ENCODE results near the gene LCP1. TPM values are rescaled to one million over a fixed set of nuclear protein-coding genes. Genes with fewer than 3 reads are reported as not detected.

The LCP1 gene
- total RNA-seq, 1 donor from 2014 or later = 0.40 TPM

DNA sequence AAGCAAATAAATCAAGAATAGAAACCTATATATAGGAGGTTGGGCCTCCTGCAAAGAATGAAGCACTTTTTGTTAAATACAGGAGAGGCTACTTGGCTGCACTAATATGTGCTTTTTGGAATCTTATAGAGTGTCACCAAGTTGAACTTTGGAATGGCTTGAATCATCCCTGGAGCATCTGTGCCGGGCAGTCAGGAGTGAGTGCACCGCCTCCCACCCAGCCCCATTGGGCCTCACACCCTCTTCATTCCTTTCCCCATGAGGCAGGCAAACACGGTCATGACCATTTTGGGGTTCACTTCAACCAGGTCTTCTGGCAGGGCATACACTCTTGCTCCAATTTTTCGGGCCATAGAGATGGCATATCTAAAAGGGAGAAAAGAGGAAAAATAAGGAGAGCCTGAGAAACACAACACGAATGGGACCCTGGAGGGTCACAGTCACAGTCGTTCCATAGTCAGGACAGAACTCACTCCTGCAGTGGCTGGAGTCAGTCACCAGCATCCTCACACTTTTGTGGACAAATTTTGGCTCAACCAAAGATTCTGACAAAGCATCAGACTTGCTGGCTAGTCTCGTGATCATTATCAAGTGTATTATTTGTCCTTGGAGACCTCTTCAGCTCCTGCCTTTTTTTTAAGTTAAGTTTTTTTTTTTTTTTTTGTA, 54.5 kb downstream of the LCP1 start:
- no peak for DNase-seq (ENCODE audit: low read depth)

DNA sequence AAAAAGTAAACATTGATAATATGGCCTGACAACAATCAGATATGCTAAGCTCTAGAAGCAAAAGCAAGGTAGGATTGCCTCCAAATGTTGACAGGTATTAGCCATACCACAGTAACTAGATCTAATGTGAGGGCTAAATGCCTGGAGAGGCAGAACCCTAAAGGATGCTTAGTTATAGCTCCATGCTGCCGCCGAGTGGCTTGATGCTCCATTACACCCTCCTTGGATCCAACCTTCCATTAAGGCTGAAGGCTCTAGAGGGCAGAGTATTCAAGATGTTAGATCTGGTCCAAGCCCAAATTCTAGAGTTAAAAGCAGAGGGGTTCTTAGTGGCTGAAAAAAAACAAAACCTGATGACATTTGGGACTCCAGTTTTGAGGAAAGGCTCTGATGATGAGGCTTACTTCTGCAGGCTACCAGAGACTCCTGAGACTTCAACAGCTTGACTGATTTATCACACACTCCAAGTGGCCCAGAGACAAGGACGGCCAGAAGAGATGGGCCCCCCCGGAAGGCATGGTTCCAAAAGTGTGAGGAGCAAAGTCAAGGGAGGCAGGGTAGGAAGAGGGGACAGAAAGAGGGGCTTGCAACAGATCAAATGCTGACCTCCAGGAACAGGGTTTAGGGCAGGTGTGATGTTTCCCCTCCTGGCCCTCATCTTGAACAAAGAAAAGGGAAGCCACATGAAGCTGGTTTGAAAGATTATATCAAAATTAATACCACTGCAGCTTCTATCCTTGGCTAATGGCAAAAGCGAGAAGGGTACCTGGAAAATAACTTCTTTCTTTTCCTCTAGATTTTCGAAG, 55.2 kb downstream of the LCP1 start:
- DNase-seq (ENCODE audit: low read depth) = peak; percentile 71

DNA sequence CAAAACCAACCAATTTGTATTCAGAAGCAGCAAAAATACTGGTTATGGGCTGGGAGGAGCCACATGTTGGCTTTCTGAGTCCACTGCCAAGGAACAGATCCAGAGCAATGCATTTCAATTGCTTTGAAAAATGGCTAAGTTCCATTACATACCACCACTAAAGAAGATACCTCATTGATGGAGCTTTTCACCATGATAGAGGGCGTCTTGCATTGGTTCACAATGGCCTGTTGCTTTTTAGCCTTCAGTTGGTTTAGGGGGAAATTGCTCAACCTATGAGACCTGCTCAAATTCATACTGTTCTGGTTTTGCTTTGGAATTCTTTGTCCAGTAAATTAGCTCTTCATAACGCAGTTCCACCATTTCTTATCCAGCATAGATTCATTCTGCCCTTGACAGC, 55.9 kb downstream of the LCP1 start:
- no peak for DNase-seq (ENCODE audit: low read depth)

DNA sequence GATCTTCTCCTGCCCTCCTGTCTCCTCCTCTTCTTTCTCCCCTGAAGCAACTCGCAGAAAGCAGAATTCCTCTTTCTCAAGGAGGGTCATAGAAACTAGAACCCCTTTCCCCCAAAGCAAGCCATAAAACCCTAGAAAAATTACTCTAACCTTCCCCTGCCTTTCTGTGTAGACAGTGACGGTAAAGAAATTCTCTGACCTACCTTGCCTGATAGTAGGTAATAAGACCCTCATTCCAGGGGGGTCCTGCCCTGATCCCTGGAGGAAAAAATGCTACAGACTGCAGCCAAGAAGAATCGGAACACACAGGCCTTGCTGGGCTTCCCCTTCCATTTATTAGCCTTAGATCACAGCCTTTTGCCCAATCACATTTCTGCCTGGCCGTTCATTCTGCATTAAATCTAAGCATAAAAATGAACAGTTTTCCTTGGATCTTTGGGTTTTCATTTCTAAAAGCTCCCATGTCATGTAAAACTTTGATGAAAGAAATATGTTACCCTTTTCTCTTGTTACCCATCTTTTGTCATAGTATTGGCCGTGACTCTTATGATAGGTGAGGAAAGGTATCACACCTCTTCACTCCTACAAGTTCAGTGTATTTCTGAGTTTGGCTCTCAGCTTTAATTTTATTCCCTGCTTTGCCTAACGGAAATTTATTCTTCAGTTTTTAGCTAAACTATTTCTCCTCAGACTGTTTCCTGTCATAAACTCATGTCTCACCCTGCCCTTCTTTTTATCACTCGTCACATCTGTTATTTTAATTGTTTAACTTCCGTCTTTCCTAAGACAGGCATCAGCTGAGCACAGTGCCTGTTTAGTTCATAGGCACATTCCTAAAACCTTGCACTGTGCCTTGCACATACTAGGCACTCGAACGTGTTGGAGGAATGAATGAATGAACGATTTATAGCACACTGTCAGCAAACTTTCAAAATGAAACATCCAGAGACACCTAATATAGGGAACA, 56.7 kb downstream of the LCP1 start:
- no peak for DNase-seq (ENCODE audit: low read depth)

DNA sequence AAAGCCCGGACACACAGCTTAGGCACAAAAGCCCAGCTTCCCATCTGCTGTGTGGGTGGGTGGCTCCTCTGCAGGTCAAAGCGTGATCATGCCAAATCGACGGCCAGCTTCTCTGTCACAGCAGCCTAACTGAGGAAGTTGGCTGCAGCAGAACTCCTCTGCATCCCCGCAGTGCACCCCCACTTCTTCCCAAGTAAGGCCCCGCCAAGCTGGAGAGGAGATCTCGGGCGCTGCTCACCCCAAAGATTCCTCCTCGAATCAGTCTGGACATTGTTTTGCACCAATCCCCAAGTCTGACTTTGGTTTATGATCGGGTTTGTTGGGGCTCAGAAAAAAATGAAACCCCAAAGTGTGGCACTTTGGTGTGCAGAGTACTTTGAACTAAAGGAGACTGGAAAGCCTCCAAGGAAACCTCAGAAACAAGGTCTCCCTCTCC, 57.4 kb downstream of the LCP1 start:
- no peak for DNase-seq (ENCODE audit: low read depth)

DNA sequence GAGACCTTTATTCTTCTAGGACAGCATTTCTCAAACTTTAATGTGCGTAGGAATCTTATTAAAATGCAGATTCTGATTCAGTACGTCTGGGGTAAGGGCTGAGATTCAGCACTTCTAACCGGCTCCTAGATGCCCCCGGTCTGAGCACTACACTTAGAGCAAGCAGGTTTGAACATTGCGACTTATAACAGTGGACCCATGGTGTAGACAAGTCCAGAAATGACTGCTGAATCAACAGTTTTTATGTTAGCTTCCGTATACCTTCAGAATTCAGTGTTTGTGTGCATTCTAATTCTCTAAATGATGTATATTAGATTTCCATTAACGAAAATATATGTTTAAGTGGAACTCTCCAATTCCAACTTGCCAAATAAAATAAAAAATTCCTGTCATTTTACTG, 59.7 kb downstream of the LCP1 start:
- DNase-seq (ENCODE audit: low read depth) = no peak

DNA sequence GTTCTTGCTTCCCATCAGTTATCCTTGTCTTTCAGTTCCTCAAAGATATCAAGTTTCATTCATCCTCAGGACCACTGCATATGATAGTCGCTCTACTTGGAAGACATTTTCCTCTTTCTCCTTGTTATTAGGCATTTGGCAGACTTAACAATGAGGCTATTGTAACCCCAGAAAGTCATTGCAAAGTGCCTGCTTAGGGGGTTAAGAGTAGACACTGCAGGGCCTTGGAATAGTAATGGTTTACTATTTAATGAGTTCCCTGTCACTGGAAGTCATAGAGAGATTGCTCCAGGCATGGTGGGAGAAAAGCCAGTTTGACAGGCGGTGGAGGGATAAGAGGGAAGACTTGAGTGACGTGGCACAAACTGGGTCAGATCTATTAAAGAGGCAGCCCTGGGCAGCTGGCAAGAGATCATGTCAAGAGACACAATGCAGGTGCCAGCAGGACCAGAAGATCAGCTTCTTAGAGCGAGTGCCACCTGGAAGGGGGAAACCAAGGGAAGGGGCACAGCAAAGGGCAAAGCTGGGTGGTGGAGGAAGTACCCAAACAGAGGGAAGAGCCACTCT, 60.3 kb downstream of the LCP1 start:
- peak; percentile 45 for DNase-seq (ENCODE audit: low read depth)

DNA sequence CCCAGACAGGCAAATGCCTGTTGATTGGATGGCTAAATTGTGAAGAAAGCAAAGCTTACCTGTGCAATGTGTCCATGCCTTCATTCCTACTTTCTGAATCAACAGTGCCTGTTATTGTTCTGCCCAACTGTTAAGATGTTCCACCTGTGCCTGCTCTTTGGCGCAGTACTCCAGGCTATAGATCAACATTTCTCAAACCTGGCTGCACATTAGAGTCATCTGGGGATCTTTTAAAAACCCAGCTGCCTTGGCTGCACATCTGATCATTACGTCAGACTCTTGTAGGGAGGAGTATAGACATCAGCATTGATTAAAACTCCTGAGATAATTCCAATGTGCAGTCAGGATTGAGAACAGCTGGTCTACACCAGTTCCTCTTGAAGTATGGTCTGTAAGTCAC, 60.9 kb downstream of the LCP1 start:
- DNase-seq (ENCODE audit: low read depth) = no peak

DNA sequence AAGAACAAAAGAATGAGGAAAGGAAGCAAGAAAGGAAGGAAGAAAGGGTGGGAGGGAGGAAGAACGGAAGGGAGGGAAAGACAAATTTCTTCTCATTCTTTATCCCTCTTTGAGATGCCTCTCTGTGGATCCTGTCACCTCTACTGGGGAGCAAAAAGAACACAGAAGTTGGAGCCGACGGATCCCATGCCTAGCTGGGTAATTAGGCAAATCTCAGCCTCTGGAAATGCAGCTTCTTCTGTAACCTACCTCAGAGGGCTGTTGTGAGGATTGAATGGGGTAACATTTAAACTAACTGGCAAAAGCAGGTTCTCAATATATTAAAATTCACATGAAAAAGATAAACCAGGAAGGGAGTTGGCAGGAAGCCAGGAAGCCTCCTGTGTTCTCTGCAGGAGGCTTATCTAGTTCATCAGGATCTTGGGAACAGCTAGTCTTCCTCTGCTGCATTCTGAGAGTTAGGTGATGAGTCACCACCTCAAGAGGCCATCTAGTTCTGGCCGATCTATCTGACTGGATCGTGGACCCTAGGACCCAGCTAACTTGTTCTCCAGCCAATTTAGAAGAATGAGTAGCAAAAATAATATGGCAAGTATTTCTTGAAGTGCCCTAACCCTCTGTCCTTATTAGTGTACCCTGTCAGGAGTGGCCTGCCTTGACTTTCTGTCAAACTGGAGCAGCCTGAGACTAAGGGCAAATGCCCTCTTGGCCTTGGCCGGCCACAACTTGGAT, 61.9 kb downstream of the LCP1 start:
- DNase-seq (ENCODE audit: low read depth) = peak; percentile 80

DNA sequence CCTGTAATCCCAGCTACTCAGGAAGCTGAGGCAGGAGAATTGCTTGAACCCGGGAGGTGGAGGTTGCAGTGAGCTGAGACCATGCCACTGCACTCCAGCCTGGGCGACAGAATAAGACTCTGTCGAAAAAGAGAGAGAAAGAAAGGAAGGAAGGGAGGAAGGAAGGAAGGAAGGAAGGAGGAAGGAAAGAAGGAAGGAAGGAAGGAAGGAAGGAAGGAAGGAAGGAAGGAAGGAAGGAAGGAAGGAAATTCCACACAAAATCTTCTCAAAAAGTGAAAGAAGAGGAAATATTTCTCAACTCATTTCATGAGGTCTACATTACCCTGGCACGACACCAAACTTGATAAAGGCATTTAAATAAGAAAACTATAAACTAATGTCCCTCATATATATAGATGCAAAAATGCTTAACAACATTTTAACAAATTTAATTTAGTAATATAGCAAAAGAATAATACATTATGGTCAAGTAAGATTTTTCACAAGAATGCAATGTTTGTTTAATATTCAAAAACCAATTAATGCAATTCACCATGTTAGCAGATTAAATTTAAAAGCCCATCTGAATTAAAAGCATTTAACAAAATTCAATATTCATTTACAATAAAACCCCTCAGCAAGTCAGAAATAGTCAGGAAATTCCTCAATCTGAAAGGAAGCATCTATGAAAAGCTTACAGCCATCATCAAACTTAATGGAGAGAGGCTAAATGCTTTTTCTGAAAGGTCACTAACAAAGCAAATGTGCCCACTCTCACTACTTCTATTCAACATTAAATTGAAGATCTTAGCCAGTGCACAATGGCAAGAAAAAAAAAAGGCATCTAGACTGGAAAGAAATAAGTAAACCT, 65.1 kb downstream of the LCP1 start:
- DNase-seq (ENCODE audit: low read depth) = no peak

DNA sequence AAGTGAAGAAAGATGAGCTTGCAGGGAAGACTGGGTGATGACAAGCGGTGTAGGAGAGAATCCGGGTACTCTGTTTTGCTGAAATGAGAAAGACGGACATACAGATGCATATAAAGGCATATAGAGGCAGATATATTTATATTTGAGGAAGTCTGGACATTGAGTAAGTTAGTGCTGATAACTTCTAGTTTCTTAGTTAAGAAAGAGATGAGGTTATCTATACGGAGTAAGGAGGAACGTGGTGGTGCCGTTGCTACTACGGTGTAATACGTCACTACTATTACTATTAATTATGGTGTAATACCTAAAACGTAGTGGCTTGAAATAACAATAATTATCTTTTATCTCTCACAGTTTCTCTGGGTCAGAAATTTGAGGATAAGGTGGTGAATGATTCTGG, 67.4 kb downstream of the LCP1 start:
- no peak for DNase-seq (ENCODE audit: low read depth)

DNA sequence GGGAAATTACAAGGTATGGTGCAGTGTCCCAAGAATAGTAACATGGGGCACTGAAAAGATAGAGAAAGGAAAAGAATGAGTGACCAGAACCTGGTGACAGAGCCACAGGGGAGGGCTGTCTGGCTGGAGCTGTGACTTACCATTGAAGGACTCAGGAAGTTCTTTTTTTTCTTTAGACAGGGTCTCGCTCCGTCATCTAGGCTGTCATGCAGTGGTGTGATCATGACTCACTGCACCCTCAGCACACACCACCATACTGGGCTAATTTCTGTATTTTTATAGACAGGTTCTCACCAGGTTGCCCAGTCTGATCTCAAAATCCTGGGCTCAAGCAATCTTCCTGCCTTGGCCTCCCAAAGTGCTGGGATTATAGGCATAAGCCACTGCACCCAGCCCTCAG, 68.4 kb downstream of the LCP1 start:
- peak; percentile 72 for DNase-seq (ENCODE audit: low read depth)

DNA sequence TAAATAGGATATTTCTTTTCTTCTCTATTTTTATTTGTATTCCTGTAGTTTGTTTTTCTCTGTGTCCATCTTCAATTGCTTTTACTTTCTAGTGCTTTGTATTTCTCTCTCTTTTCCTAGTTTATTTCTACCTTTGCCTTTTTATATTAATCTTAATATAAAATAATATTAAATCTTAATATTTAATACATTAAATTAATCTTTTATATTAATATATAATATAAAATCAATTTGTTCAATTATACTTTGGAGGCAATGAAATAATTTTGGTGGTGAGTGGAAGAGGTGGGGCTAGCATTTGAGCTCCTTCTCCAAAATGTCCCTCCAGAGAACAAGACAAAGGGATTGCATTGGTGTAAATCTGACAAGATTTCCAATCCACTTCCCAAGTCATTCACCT, 70.8 kb downstream of the LCP1 start:
- no peak for DNase-seq (ENCODE audit: low read depth)

DNA sequence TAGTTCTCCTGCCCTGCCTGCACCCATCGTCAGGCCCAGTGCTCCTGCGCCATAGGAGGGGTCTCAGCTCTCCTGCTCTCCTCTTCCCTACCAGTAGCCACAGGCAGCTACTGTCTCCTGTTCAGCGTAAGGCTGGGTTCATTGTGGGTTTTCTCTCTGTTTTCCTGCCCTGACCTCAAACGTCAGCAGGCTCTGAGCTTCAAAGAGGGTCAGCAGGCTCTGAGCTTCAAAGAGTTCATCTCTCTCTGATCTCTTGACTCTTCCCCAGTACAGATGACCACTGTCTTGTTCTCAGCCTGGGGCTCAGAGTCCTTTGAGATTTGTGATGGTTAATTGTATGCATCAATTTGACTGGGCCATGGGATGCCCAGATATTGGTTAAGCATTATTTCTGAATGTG, 72.5 kb downstream of the LCP1 start:
- no peak for DNase-seq (ENCODE audit: low read depth)

DNA sequence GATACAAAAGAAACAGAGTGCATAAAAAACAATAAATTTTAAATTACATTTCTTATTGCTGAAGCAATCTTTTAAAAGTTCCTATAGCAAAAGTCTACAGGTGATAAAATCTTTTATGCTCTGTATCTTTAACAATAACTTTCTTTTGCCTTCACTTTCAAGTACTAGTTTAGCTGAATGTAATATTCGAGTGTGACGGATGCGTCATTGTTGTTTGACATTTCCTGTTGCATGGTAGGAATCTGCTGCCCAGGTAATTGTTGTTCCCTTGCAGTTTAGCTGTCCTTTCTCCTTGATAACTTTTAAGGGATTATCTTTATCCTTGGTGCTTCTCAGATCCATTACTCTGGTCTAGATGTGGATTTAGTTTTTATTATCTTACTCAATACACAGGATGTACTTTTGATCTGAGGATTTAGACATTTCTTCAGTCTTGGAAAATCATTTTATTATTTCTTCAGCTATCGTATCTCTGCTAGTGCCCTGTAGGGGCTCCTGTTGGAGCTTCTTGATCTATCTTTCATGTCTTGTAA, 75.1 kb downstream of the LCP1 start:
- DNase-seq (ENCODE audit: low read depth) = no peak

DNA sequence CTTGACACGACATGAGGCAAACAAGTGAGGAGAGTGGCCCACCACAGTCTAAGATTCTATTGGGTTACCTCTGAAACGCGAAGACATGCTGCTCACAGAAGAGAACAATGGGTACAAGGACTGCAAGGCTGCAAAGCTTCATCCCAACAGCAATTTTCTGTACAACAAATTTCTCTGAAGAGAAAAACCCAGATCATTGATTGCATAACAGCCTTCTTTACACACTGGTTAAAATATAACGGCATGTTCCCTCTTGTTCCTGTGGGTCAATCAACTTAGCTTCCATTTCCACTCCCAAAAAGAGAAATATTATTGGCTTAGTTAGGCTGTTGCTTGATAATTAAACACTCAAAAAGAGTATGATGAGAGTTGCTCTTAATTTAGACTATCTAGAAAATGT, 77.1 kb downstream of the LCP1 start, which contains the start of gene CPB2:
Gene CPB2, minus strand, starts transcription at position 166 of the 400 bp plus-strand sequence. Its CDS starts 24 bp downstream, at position 142.
- DNase-seq (ENCODE audit: low read depth) = peak; percentile 22

DNA sequence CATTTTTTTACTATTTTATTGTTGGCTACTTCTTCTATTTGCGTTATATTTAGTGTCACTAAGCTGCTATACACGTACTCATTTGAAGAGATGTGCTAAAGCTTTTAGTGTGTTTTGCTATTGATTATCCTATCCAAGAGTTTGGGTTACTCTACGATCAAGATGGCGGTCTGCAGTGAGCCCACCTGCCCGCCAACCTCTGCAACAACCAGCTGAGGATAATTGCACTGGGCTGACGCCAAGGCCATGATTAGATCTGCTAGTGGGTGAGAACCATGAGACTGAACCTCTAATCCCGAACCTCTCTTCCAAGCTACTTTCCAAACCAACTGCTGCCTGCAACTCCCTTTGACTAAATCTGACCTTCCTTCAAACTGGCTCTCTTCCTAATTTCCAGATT, 78.9 kb downstream of the LCP1 start:
- no peak for DNase-seq (ENCODE audit: low read depth)

DNA sequence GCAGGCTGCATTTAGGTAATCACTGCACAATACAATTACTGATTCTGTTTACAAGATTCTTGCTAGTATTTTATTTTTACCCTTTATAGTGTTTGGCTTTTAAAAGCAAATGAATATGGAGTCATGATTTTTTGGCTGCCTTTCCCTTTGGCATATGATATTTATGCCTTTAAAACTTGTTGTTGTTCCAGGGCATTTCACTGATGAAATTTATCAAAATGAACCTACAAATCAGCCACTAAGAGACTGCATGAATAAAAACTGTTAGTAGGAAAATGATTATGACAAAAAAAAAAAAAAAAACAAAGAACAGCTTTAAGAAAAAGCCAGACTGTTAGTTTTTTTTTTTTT, 79.7 kb downstream of the LCP1 start:
- DNase-seq (ENCODE audit: low read depth) = no peak

DNA sequence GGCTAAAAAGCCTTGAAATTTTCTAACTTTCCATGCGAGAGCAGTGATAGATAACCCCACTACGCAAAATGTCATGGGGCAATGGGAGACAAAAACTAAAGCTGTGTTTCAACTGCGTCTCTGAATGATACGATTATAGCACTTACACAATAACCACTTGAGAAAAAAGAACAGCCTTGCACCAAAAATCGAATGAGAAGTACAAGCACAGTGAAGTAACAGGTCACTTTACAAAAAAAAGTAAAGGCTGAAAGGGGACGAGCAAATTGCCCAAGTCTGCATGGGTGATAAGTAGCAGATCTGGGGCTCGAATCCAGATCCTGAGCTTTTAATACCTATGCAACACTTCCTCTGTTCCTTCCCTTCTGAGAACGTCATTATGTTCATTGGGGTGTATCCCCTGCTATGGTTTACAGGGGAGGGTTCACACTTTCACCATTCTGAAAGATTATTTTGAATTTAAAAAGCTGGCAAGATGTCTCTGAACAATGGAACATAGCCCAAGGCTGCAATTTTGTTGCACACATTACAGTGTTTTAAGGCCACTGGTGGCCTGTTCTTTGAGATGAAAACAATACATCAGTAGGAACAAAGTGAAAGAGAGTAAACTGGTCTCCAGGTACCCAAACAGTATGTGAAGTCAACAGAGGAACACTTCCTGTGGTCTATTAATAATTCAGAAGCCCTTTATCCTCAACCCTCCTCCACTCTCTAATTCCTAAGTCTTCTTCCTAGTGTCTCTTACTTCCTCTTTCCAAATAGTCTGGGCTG, 80.3 kb downstream of the LCP1 start:
- peak; percentile 71 for DNase-seq (ENCODE audit: low read depth)

All from renal cortical epithelial cell (primary cell).